Sigmoid colon (tissue), 4 donors: ENCODE data around the gene DNAH7.

Source experiments
- CTCF ChIP-seq, 4 experiments: fragments of 450-650 bp in 3 of 4; fragments of 200-600 bp in 1 of 4; IDR thresholded peaks; one replicate each; pipeline ENCODE4 v1.5.1; 2016 to 2019; ENCODE audit warnings: antibody characterized with exemption in 4 of 4, mild to moderate bottlenecking in 3 of 4, moderate library complexity in 2 of 4
- EP300 ChIP-seq, 4 donors: sonication (generic); formaldehyde crosslinking; IDR thresholded peaks; one replicate each; pipeline ENCODE4 v1.6.1; 2017; ENCODE audit warnings: antibody characterized with exemption in 4 of 4
- POLR2A ChIP-seq, 2 donors: fragments of 450-650 bp; IDR thresholded peaks; one replicate each; pipeline ENCODE4 v1.6.1; 2016; ENCODE audit warnings: antibody characterized with exemption in 2 of 2, mild to moderate bottlenecking in 2 of 2, moderate library complexity in 2 of 2
- POLR2AphosphoS5 ChIP-seq, 4 donors: sonication (generic); formaldehyde crosslinking; IDR thresholded peaks; one replicate each; pipeline ENCODE4 v1.6.1; 2017; ENCODE audit warnings: antibody characterized with exemption in 4 of 4

GRCh38 chr2:196012314-196012713 lies 56.3 kb downstream of the DNAH7 start:
- no peak for TF ChIP-seq CTCF (IDR thresholded peaks at IDR 0.05)
- no peak for TF ChIP-seq POLR2AphosphoS5 (IDR thresholded peaks at IDR 0.05)
- no peak for TF ChIP-seq POLR2A (IDR thresholded peaks at IDR 0.05)
- TF ChIP-seq EP300 (IDR thresholded peaks at IDR 0.05): no peak
